Transverse colon (tissue), 4 donors: Measurements from ENCODE around the gene POC1A. TPM values are rescaled to one million over a fixed set of nuclear protein-coding genes. Genes with fewer than 3 reads are reported as not detected.

Source experiments
- DNase-seq: peaks from one replicate; pipeline ENCODE4 v3.0.0-alpha.2; 2019
- H3K27ac ChIP-seq, 4 donors: fragments of 200-600 bp; sonication (generic); 2 replicates each; pipeline ENCODE4 v1.5.1; 2016 to 2018; ENCODE audit warnings: inconsistent platforms in 4 of 4
- H3K27me3 ChIP-seq: fragments of 200-600 bp; sonication (generic); 2 replicates; pipeline ENCODE4 v1.5.1; 2017; ENCODE audit warnings: inconsistent platforms
- H3K36me3 ChIP-seq, 4 donors: fragments of 200-600 bp; sonication (generic); 2 replicates each; pipeline ENCODE4 v1.5.1; 2017 to 2019; ENCODE audit warnings: inconsistent platforms in 4 of 4
- H3K4me1 ChIP-seq, 4 donors: fragments of 200-600 bp; sonication (generic); 2 replicates each; pipeline ENCODE4 v1.5.1; 2017 to 2020; ENCODE audit warnings: inconsistent platforms in 4 of 4
- H3K4me3 ChIP-seq, 4 donors: fragments of 200-600 bp; sonication (generic); 1 replicate in 1 of 4; 2 replicates in 3 of 4; pipeline versions ENCODE4 v1.5.1 to v1.6.1; 2017 to 2019; ENCODE audit warnings: inconsistent platforms in 4 of 4
- H3K9me3 ChIP-seq, 2 donors: fragments of 200-600 bp; sonication (generic); 2 replicates each; pipeline ENCODE4 v1.5.1; 2017 to 2019; ENCODE audit warnings: inconsistent platforms in 2 of 2
- CTCF ChIP-seq, 5 experiments: fragments of 200-600 bp in 3 of 5; fragments of 450-650 bp in 2 of 5; sonication (generic) in 3 of 5; IDR thresholded peaks; 1 replicate in 2 of 5; 2 replicates in 3 of 5; pipeline ENCODE4 v1.5.1; 2016 to 2017; ENCODE audit warnings: antibody characterized with exemption in 5 of 5, inconsistent platforms in 3 of 5, mild to moderate bottlenecking in 2 of 5, moderate library complexity in 1 of 5
- EP300 ChIP-seq: sonication (generic); formaldehyde crosslinking; IDR thresholded peaks from one replicate; pipeline ENCODE4 v1.6.1; 2017; ENCODE audit warnings: antibody characterized with exemption, low read depth
- POLR2A ChIP-seq: fragments of 450-650 bp; IDR thresholded peaks from one replicate; pipeline ENCODE4 v1.6.1; 2016; ENCODE audit warnings: antibody characterized with exemption, mild to moderate bottlenecking, moderate library complexity
- POLR2AphosphoS5 ChIP-seq, 3 donors: sonication (generic); formaldehyde crosslinking; IDR thresholded peaks; one replicate each; pipeline ENCODE4 v1.6.1; 2016; ENCODE audit warnings: antibody characterized with exemption in 3 of 3
- WGBS, 2 donors: methylation state at CpG; one replicate each; pipeline ENCODE4 v1.1.5; 2018; ENCODE audit warnings: low coverage in 1 of 2; 5-methylcytosine and 5-hydroxymethylcytosine counted together
- in situ Hi-C, 4 donors: fragments of 200-750 bp; cut with MboI; loops; one replicate each; pipeline versions ENCODE4 v1.15.0 to v1.15.1; 2017; ENCODE audit warnings: low sequenced_read_pairs in 3 of 4, low pct_ligation_motif_present in 1 of 4, low pct_unique_long_range_greater_than_20kb in 1 of 4
- intact Hi-C: fragments of 100-400 bp; cut with DNase I; formaldehyde crosslinking; loops from one replicate; pipeline ENCODE4 v1.15.1; 2023; ENCODE audit warnings: low total_unique reads
- total RNA-seq, 4 donors: library from RNA; depleted of rRNA; stranded (reverse); fragments of >200 nt; gene quantifications; one replicate each; pipeline ENCODE4 v1.1.0, GENCODE V29; 2016

POC1A gene
- total RNA-seq, 4 donors from 2014 or later = 0.80 to 3.1 (median 2.2) TPM; not detected in 1

GRCh38 chr3:52078781-52079560 lies 75.3 kb downstream of the POC1A start:
- Histone ChIP-seq H3K4me3 (no peak overlapping the region), H3K27me3 (no peaks in the 10 kb centered on the region), H3K4me1 (peaks cover 0 to 7% (median 0%) of the 10 kb centered on the region in 4 donors), H3K9me3 (no peaks in the 10 kb centered on the region), H3K27ac (no peak overlapping the region), H3K36me3 (no peaks in the 10 kb centered on the region)
- no peak for DNase-seq
- no peak for TF ChIP-seq POLR2A
- TF ChIP-seq CTCF (IDR thresholded peaks at IDR 0.05) = no peak
- no peak for TF ChIP-seq POLR2AphosphoS5 (IDR thresholded peaks at IDR 0.05)
- TF ChIP-seq EP300 = no peak
- intact Hi-C loops (no loop called here), in situ Hi-C loops (no loop called here)
- 93% methylated on average over 19 of the region's 19 CpGs; no CpG with 5 or more reads in 1 of the 2 donors for WGBS, 2 donors

GRCh38 chr3:52077925-52078324 lies 76.3 kb downstream of the POC1A start:
- Histone ChIP-seq H3K4me3 (no peak overlapping the region), H3K4me1 (peaks cover 0 to 7% (median 0%) of the 10 kb centered on the region in 4 donors), H3K27me3 (no peaks in the 10 kb centered on the region), H3K27ac (peak overlapping the region in 2 of 4 donors; percentile 2 to 58), H3K36me3 (no peaks in the 10 kb centered on the region), H3K9me3 (no peaks in the 10 kb centered on the region)
- intact Hi-C loops (no loop called here), in situ Hi-C loops (no loop called here)
- DNase-seq = no peak
- no peak for TF ChIP-seq EP300
- TF ChIP-seq POLR2A = no peak
- no peak for TF ChIP-seq POLR2AphosphoS5 (IDR thresholded peaks at IDR 0.05)
- no peak for TF ChIP-seq CTCF (IDR thresholded peaks at IDR 0.05)
- WGBS, 2 donors = 76% methylated on average over 3 of the region's 3 CpGs; no CpG with 5 or more reads in 1 of the 2 donors

- H3K4me3 ChIP-seq = no peak overlapping the region
- WGBS, 2 donors = 60 to 82% methylated on average over 1 to 14 of the region's 14 CpGs
- no peaks in the 10 kb centered on the region for H3K27me3 ChIP-seq
- TF ChIP-seq EP300 = no peak
- no peak for TF ChIP-seq POLR2A
- no peak for TF ChIP-seq POLR2AphosphoS5 (IDR thresholded peaks at IDR 0.05)
- TF ChIP-seq CTCF (IDR thresholded peaks at IDR 0.05) = no peak
- no peaks in the 10 kb centered on the region for H3K9me3 ChIP-seq
- no peaks in the 10 kb centered on the region for H3K36me3 ChIP-seq
- intact Hi-C loops = no loop called here
- no peak for DNase-seq
- in situ Hi-C loops = no loop called here
- H3K27ac ChIP-seq = peak overlapping the region in 3 of 4 donors; percentile 2 to 58 (median 24)
- H3K4me1 ChIP-seq = peaks cover 0 to 7% (median 0%) of the 10 kb centered on the region in 4 donors
Observed at GRCh38 chr3:52076896-52077780, 77.1 kb downstream of the POC1A start.

GRCh38 chr3:52073490-52073889 lies 80.7 kb downstream of the POC1A start:
- TF ChIP-seq CTCF (IDR thresholded peaks at IDR 0.05) (no peak), POLR2A (no peak), POLR2AphosphoS5 (IDR thresholded peaks at IDR 0.05) (no peak)
- Histone ChIP-seq H3K4me3 (no peak overlapping the region), H3K27me3 (no peaks in the 10 kb centered on the region), H3K9me3 (no peaks in the 10 kb centered on the region), H3K27ac (no peak overlapping the region), H3K36me3 (no peaks in the 10 kb centered on the region), H3K4me1 (peaks cover 0 to 10% (median 0%) of the 10 kb centered on the region in 4 donors)
- in situ Hi-C loops = no loop called here
- intact Hi-C loops = loop anchor here (2.0 kb wide), 1 partner anchor 317 kb away; no protein-coding TSS in a partner anchor
- no peak for DNase-seq
- 98% methylated on average over 6 of the region's 7 CpGs; no CpG with 5 or more reads in 1 of the 2 donors for WGBS, 2 donors
